GM19238 (cell line): ENCODE data around the gene ZBTB5.
"Not testable (repeated sequence)": the region's sequence is repeated elsewhere in the genome, so short reads cannot be mapped to it uniquely, and the experiment has no call there.

Source experiments
- DNase-seq: peaks from one replicate; pipeline ENCODE4 v3.0.0; 2011; ENCODE audit warnings: low spot score; ENCODE audit not compliant: insufficient read length

The ZBTB5 gene

DNA sequence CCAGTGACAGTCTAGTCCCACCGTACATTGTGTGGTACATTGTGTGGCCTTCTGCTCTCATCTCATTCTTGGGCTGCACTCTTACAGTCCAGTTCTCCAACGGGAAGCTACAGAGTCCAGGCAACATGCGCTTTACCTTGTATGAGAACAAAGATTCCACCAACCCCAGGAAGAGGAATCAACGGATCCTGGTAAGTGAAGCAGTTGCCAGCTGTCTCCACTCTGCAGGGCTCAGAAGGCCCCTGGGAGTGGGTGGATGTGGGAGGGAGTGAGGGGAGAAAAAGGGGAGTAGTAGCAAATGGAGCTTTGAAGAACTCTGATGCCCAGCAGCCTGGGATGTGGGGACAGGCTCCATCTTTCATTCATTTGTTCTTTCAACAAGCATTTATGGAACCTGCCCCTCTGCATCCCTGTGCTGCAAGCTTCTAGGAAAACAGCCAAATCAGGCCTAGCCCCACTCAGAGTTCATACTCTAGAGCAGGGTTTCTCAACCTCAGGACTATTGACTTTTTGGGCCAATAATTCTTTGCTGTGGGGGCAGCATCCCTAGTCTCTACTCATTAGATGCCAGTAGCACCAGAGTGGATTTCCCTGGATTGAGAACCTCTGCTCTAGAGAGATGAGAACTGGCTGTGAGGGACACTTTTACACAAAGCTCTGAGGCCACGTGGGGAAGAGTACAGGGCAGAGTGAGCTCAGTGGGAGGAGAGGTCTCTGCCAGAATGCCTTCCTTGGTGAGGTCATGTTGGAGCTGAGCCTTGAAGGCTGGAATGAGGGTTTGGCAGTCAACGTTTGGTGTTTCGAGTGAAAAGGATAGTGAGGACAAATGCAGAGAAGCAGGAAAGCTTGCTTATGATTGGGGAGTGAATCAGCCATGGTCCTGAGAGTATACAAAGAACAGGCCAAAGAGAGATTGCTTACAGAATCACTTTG is 21.6 kb upstream of the ZBTB5 start:
- DNase-seq = no peak

DNA sequence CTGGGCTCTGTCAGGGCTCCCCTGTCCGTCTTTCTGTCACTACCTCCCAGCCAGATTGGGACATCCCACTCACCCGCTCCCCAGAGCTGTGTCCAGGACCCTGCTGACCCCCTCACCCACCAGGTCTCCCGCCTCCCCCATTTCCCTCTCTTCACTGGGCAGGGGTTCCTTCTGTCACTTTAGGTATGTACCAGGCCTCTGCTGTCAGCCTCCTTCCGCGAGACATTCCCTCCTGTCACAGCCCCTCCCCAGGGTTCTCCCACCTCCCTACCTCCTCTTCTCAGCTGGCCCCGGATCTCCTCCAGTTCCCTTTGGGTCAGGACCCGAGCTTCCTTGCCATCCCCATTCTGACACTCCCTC is 21.0 kb upstream of the ZBTB5 start:
- DNase-seq = no peak

GRCh38 chr9:37485389-37486255 is 20.4 kb upstream of the ZBTB5 start, which contains the start of gene POLR1E:
Gene POLR1E (plus strand): TSS chr9:37485948. CDS start chr9:37486048, 100 bp downstream.
- peak; percentile 98 for DNase-seq

GRCh38 chr9:37480759-37481158 is 15.5 kb upstream of the ZBTB5 start:
- DNase-seq = no peak

DNA sequence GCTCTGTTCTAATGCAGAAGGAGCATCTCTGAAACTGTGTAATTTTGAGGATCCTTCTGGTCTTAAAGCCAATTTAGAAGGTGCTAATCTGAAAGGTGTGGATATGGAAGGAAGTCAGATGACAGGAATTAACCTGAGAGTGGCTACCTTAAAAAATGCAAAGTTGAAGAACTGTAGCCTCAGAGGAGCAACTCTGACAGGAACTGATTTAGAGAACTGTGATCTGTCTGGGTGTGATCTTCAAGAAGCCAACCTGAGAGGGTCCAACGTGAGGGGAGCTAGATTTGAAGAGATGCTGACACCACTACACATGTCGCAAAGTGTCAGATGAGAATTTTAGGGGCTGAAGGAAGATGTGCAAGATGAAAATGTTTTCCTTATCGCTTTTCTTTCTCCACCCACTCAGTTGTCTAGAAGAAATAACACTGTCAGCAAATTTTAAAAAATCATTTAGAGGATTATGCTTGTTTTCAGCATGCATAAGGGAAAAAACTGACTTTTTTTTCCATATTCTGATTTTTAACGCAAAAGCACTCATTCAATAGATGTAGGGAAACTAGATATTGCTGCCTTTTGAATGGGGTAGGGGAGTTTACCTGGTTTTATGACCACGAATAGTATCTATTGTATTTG is 12.9 kb upstream of the ZBTB5 start:
- not testable (repeated sequence) for DNase-seq

- DNase-seq = not testable (repeated sequence)
These were observed 12.2 kb upstream of the ZBTB5 start for GRCh38 chr9:37477443-37477842.

- DNase-seq = no peak
These were observed 11.7 kb upstream of the ZBTB5 start for GRCh38 chr9:37476930-37477329.

DNA sequence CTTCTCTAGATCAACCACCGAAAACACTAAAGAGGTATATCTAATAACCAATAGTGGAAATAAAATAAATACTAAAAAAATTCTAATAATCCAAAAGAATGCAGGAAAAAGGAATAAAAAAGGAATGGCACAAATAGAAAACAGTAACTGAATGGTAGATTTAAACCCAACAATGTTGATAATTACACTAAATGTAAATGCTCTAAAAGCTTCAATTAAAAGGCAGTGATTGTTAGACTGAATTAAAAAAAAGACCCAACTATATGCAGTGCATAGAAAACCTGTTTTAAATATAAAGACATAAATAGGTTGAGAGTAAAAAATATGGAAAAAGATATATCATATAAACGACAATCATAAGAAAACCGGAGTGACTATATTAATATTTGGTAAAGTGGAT is 9.2 kb upstream of the ZBTB5 start:
- DNase-seq = no peak

GRCh38 chr9:37473982-37474381 is 8.7 kb upstream of the ZBTB5 start:
- DNase-seq = not testable (repeated sequence)

DNA sequence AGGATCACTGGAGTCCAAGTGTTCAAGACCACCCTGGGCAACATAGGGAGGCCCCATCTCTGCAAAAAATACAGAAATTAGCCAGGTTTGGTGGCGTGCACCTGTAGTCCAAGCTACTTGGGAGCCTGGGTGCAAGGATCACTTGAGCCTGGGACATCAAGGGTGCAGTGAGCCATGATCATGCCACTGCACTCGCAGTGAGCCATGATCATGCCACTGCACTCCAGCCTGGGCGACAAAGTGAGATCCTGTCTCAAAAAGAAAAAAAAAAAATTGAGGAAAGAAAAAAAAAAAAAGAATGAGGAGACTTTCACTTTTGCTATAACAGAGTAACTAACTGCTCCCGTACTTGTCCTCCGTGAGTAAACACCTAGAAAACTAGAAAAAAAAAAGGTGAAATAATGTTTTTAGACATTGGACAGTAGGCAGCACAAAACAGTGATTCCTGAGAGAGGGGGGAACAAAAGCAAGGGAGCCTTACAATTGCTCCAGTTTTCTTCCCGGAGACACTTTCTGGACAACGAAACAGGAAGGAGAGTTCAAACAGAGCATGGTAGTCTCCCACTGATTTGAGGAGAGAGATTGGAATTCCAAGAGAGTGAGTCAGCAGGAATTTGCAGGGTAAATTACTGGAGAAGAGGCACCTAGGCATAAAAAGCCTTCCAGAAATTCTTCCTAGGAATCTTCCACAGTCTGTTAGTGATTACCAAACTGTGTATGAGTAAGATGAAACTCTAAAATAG is 6.9 kb upstream of the ZBTB5 start:
- no peak for DNase-seq

GRCh38 chr9:37468620-37469019 is 3.4 kb upstream of the ZBTB5 start:
- DNase-seq = no peak

GRCh38 chr9:37467530-37467929 is 2.3 kb upstream of the ZBTB5 start:
- not testable (repeated sequence) for DNase-seq

- no peak for DNase-seq
These were observed 923 bp upstream of the ZBTB5 start for GRCh38 chr9:37466037-37466709.

GRCh38 chr9:37464426-37465248 is 613 bp downstream of the ZBTB5 start:
- DNase-seq = peak; percentile 50

GRCh38 chr9:37464006-37464405 is 1.2 kb downstream of the ZBTB5 start:
- no peak for DNase-seq

DNA sequence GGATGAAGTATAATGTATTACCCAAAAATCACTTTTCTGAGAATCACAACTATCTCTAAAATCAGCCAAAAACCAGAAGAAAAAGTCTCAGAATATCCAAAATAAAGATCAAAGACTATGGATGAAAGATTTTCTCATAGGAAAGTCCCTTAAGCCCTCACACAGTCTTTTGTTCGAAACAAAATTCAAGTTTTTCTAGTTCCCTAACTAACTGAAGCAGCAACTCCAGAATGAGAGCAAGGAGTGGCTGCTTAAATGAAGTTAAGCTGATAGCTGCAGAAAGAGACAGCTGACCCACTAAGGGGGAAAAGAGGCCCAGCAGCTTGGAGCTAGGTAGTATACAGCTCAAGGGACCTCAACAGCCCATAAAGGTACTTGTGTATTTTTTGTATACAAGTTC is 8.4 kb downstream of the ZBTB5 start:
- no peak for DNase-seq

DNA sequence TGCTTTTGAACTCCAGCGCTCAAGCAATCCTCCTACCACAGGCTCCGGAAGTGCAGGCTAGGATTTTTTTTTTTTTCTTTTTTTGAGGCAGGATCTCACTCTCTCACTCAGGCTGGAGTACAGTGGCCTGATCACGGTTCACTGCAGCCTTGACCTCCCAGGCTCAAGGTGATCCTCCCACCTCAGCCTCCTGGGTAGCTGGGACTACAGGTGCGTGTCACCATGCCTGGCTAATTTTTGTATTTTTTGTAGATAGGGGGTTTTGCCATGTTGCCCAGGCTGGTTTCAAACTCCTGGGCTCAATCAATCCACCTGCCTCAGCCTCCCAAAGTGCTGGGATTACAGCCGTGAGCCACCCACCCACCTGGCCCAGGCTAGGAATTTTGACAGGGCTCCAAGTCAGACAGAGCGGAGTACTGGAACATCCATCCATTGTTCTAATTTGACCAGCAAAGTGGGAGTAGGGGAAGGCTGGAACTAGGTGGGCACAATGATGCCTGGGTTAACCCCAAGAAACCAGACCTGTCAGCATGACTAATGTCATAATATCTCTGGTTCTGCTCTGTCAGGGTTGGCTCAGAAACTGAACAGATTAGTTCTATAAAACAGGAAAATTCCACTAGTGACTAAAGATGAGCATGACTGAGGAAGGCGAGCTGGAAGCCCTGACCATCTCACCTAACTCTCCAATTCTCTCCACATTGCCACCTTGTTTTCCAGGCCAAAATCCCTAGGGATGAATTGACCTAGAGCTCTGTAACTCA is 9.2 kb downstream of the ZBTB5 start:
- no peak for DNase-seq

- no peak for DNase-seq
These were observed 11.0 kb downstream of the ZBTB5 start for GRCh38 chr9:37454238-37454637.

- no peak for DNase-seq
These were observed 11.4 kb downstream of the ZBTB5 start for GRCh38 chr9:37453827-37454226.
